ENCODE results near the gene C4A. TPM values are rescaled to one million over a fixed set of nuclear protein-coding genes. Genes with fewer than 3 reads are reported as not detected.
"Not testable (repeated sequence)": the region's sequence is repeated elsewhere in the genome, so short reads cannot be mapped to it uniquely, and the experiment has no call there.

C4A gene
- total and polyA plus RNA-seq, 2 of the 8 experiments (the other 6 are each of a cell fraction or from before 2014, with no cell fraction given) = 0.62 to 2.4 TPM

GRCh38 chr6:32049149-32049548, 67.3 kb downstream of the C4A start:
- not testable (repeated sequence) for DNase-seq (ENCODE audit: low read depth in 1 of 2, low spot score in 2 of 2); H3K23ac ChIP-seq (ENCODE audit: insufficient read length); H2AFZ ChIP-seq (ENCODE audit: low read length); H3K27me3 ChIP-seq (replicated peaks in 1 of 4; ENCODE audit: control insufficient read depth in 3 of 4, extremely low read depth in 1 of 4, insufficient read depth in 3 of 4, low read length in 3 of 4); H3K27ac ChIP-seq (ENCODE audit: low read depth, low read length); H2BK5ac ChIP-seq (ENCODE audit: low read depth, low read length); H3K14ac ChIP-seq (ENCODE audit: insufficient read length); H3K9me3 ChIP-seq (ENCODE audit: insufficient read depth in 2 of 2, low read depth in 1 of 2, low read length in 1 of 2); H4K20me1 ChIP-seq (replicated peaks in 1 of 2; ENCODE audit: control insufficient read depth in 1 of 2, insufficient read depth in 2 of 2, low read length in 2 of 2); H4K5ac ChIP-seq (ENCODE audit: insufficient read length, low read depth, low read length); H3K4me2 ChIP-seq (ENCODE audit: insufficient read depth in 1 of 2, low read depth in 2 of 2, low read length in 2 of 2); H3K18ac ChIP-seq (ENCODE audit: extremely low read depth, low read length); H3K23me2 ChIP-seq (ENCODE audit: low read depth, low read length); H2BK120ac ChIP-seq (replicated peaks; ENCODE audit: low read depth, low read length); H3K4me3 ChIP-seq (ENCODE audit: extremely low read depth in 1 of 4, insufficient read depth in 2 of 4, low read depth in 3 of 4, low read length in 4 of 4); H3K79me2 ChIP-seq (ENCODE audit: control insufficient read depth in 1 of 2, insufficient read depth in 2 of 2, low read length in 2 of 2); H3K36me3 ChIP-seq (ENCODE audit: control insufficient read depth in 2 of 4, insufficient read depth in 4 of 4, low read length in 3 of 4); H3K79me1 ChIP-seq (ENCODE audit: low read depth, low read length); H4K91ac ChIP-seq (replicated peaks; ENCODE audit: insufficient read length, low read length); H3K56ac ChIP-seq (replicated peaks; ENCODE audit: insufficient read length, low read depth, low read length); FAIRE-seq; H4K8ac ChIP-seq (ENCODE audit: extremely low read depth, insufficient read depth, low read length); H2BK20ac ChIP-seq (ENCODE audit: low read length); H3K9ac ChIP-seq (replicated peaks in 1 of 4; ENCODE audit: extremely low read depth in 1 of 4, low read depth in 3 of 4, low read length in 3 of 4); H3K4ac ChIP-seq (replicated peaks; ENCODE audit: insufficient read length, low read depth, low read length); H3K4me1 ChIP-seq (replicated peaks in 1 of 4; ENCODE audit: control insufficient read depth in 3 of 4, insufficient read depth in 4 of 4, low read length in 3 of 4)
- ChIA-PET POLR2A (ENCODE audit: partially characterized antibody) (interaction anchor here (1.7 kb wide), 1 partner anchor 26 kb away, joined by 4 read pairs; no protein-coding TSS in a partner anchor), CTCF (ENCODE audit: partially characterized antibody) (interaction anchor here (0.6 to 4.9 kb wide), 15 partner anchors 9 to 264 kb away, joined by 3 to 38 read pairs (median 6); no protein-coding TSS in a partner anchor)
- Histone ChIP-seq H2BK15ac (ENCODE audit: low read length) (0 out of 2 replicates have a peak overlapping the region, but pooled peaks have one; percentile 65), H2AK5ac (ENCODE audit: low read depth, low read length) (0 out of 2 replicates have a peak overlapping the region, but pooled peaks have one; percentile 60), H2BK12ac (ENCODE audit: low read depth, low read length) (0 out of 2 replicates have a peak overlapping the region, but pooled peaks have one; percentile 4)
- 98% methylated on average over 17 of the region's 21 CpGs; no CpG with 5 or more reads in 1 of the 2 experiments for WGBS, 2 experiments (ENCODE audit: extremely low coverage in 1 of 2, insufficient coverage in 1 of 2, insufficient read length in 1 of 2, insufficient replicate concordance in 2 of 2, low coverage in 1 of 2, low lambda C conversion rate in 2 of 2, missing lambda C conversion rate in 1 of 2)

- not testable (repeated sequence) for H3K23me2 ChIP-seq (ENCODE audit: low read depth, low read length); H3K56ac ChIP-seq (replicated peaks; ENCODE audit: insufficient read length, low read depth, low read length); H3K14ac ChIP-seq (ENCODE audit: insufficient read length); H3K27me3 ChIP-seq (replicated peaks in 1 of 4; ENCODE audit: control insufficient read depth in 3 of 4, extremely low read depth in 1 of 4, insufficient read depth in 3 of 4, low read length in 3 of 4); H4K20me1 ChIP-seq (replicated peaks in 1 of 2; ENCODE audit: control insufficient read depth in 1 of 2, insufficient read depth in 2 of 2, low read length in 2 of 2); H2AFZ ChIP-seq (ENCODE audit: low read length); H2BK15ac ChIP-seq (ENCODE audit: low read length); H3K4me1 ChIP-seq (replicated peaks in 1 of 4; ENCODE audit: control insufficient read depth in 3 of 4, insufficient read depth in 4 of 4, low read length in 3 of 4); H2BK12ac ChIP-seq (ENCODE audit: low read depth, low read length); FAIRE-seq; H2BK20ac ChIP-seq (ENCODE audit: low read length); H3K18ac ChIP-seq (ENCODE audit: extremely low read depth, low read length); H3K79me2 ChIP-seq (ENCODE audit: control insufficient read depth in 1 of 2, insufficient read depth in 2 of 2, low read length in 2 of 2); H3K79me1 ChIP-seq (ENCODE audit: low read depth, low read length); H3K4ac ChIP-seq (replicated peaks; ENCODE audit: insufficient read length, low read depth, low read length); H2BK5ac ChIP-seq (ENCODE audit: low read depth, low read length); H4K91ac ChIP-seq (replicated peaks; ENCODE audit: insufficient read length, low read length); H3K4me2 ChIP-seq (ENCODE audit: insufficient read depth in 1 of 2, low read depth in 2 of 2, low read length in 2 of 2); DNase-seq (ENCODE audit: low read depth in 1 of 2, low spot score in 2 of 2); H2AK5ac ChIP-seq (ENCODE audit: low read depth, low read length); H2BK120ac ChIP-seq (replicated peaks; ENCODE audit: low read depth, low read length); H3K9ac ChIP-seq (replicated peaks in 1 of 4; ENCODE audit: extremely low read depth in 1 of 4, low read depth in 3 of 4, low read length in 3 of 4); H4K8ac ChIP-seq (ENCODE audit: extremely low read depth, insufficient read depth, low read length); H3K9me3 ChIP-seq (ENCODE audit: insufficient read depth in 2 of 2, low read depth in 1 of 2, low read length in 1 of 2); H3K4me3 ChIP-seq (ENCODE audit: extremely low read depth in 1 of 4, insufficient read depth in 2 of 4, low read depth in 3 of 4, low read length in 4 of 4); H4K5ac ChIP-seq (ENCODE audit: insufficient read length, low read depth, low read length); H3K27ac ChIP-seq (ENCODE audit: low read depth, low read length); H3K36me3 ChIP-seq (ENCODE audit: control insufficient read depth in 2 of 4, insufficient read depth in 4 of 4, low read length in 3 of 4); H3K23ac ChIP-seq (ENCODE audit: insufficient read length)
- POLR2A ChIA-PET (ENCODE audit: partially characterized antibody) = interaction anchor here (0.7 to 0.9 kb wide), 2 partner anchors 105 to 121 kb away, joined by 3 read pairs; no protein-coding TSS in a partner anchor
- WGBS, 2 experiments (ENCODE audit: extremely low coverage in 1 of 2, insufficient coverage in 1 of 2, insufficient read length in 1 of 2, insufficient replicate concordance in 2 of 2, low coverage in 1 of 2, low lambda C conversion rate in 2 of 2, missing lambda C conversion rate in 1 of 2) = 97% methylated on average over 6 of the region's 11 CpGs; no CpG with 5 or more reads in 1 of the 2 experiments
- CTCF ChIA-PET (ENCODE audit: partially characterized antibody) = interaction anchor here (0.6 to 4.9 kb wide), 5 partner anchors 8 to 264 kb away, joined by 3 to 38 read pairs (median 11); no protein-coding TSS in a partner anchor
These were observed 67.9 kb downstream of the C4A start for GRCh38 chr6:32049736-32050135.

Measured in H1 (cell line).